Measurements from ENCODE around the gene RNGTT. TPM values are rescaled to one million over a fixed set of nuclear protein-coding genes. Genes with fewer than 3 reads are reported as not detected.

The RNGTT gene
- polyA plus RNA-seq, 1 donor (not counting 4 experiments of a cell fraction or from before 2014, with no cell fraction given), result 9.7 TPM

DNA sequence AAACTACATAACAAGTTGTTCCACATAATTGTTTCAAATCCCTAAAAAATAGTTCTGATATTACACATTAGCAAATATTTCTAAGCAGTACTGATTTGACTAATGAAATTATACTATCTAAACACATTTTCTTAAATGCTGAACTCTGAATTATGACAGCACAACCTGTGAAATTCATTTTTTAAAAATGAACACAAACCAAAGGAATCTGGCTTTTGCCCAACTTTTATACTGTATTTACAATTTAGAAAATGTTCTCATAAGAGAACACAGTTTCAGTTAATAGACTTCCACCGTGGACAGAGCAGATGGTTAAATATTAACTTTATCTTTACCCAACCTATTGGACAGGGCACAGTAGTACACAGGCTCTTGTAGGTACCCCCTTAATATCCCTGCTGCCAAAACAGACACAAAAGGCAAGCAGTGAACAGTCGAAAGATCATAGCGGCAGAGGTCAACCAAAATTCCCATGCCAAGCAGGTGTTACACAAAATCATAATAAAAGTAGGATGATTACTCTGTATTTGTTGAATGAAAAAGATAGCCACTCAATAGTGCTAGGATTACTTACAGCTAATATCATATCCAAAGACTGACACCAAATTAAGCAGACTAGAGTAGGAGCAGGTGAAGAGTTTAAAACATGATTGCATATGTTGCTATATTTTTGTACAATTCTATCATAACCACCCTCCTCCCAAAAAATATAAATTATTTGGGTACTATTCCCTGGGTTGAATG, 122.5 kb downstream of the RNGTT start:
- dilution Hi-C loops (cut with MboI; ENCODE audit: extremely low pct_ligation_motif_present, low sequenced_read_pairs), result no loop called here
- peaks cover 0 to 2% of the 10 kb centered on the region in 2 experiments for H3K36me3 ChIP-seq (ENCODE audit: control insufficient read depth in 2 of 2, extremely low read depth in 1 of 2, insufficient read depth in 2 of 2, low read length in 2 of 2)
- H3K4me2 ChIP-seq (ENCODE audit: control insufficient read depth, extremely low read depth, insufficient read depth, low read depth, low read length), result no peak overlapping the region
- FAIRE-seq (no peak), DNase-seq (ENCODE audit: low read depth, low spot score) (no peak)
- H3K9me1 ChIP-seq (ENCODE audit: control insufficient read depth, extremely low read depth, insufficient read depth, low read length), result no peaks in the 10 kb centered on the region
- no peaks in the 10 kb centered on the region for H4K20me1 ChIP-seq (ENCODE audit: control insufficient read depth, extremely low read depth, insufficient read depth, low read length)
- H3K9ac ChIP-seq (ENCODE audit: control insufficient read depth, extremely low read depth, insufficient read depth, low read length), result no peak overlapping the region
- H2AFZ ChIP-seq (ENCODE audit: control insufficient read depth, low read length), result no peak overlapping the region
- no peaks in the 10 kb centered on the region for H3K79me2 ChIP-seq (ENCODE audit: control insufficient read depth, insufficient read depth, low read length)
- no peak overlapping the region for H3K27ac ChIP-seq (ENCODE audit: control insufficient read depth, insufficient read depth, low read length)
- no peak overlapping the region for H3K4me3 ChIP-seq (ENCODE audit: control insufficient read depth in 2 of 3, extremely low read depth in 1 of 3, insufficient read depth in 2 of 3, low read depth in 1 of 3, low read length in 3 of 3)
- no peaks in the 10 kb centered on the region for H3K27me3 ChIP-seq (ENCODE audit: control insufficient read depth, extremely low read depth, insufficient read depth, low read length)
- no peak for TF ChIP-seq EZH2 (IDR thresholded peaks at IDR 0.05; ENCODE audit: low read length)
- TF ChIP-seq CTCF (optimal IDR thresholded peaks at IDR 0.05 in 1 of 3, IDR thresholded peaks at IDR 0.05 in 1 of 3, conservative IDR thresholded peaks at IDR 0.05 in 1 of 3; ENCODE audit: extremely low read depth in 1 of 3, insufficient read depth in 2 of 3, low read length in 3 of 3), result no peak
- peaks cover 3% of the 10 kb centered on the region for H3K9me3 ChIP-seq (ENCODE audit: control insufficient read depth, low read depth, low read length)
- no peaks in the 10 kb centered on the region for H3K4me1 ChIP-seq (ENCODE audit: control insufficient read depth, extremely low read depth, insufficient read depth, low read length)

DNA sequence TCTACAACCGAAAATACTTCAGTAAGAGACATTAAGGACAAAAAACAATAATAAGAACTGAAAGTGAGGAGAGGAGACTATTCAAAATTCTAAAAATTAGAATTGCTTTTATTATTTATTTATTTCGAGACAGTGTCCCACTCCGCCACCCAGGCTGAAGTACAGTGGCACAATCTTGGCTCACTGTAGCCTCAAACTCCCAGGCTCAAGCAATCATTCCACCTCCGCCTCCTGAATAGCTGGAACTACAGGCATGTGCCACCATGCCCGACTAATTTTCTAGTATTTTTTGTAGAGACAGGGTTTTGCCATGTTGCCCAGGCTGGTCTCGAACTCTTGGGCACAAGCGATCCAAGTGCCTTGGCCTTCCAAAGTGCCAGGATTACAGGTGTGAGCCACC, 123.1 kb downstream of the RNGTT start:
- Histone ChIP-seq H3K27me3 (ENCODE audit: control insufficient read depth, extremely low read depth, insufficient read depth, low read length) (no peaks in the 10 kb centered on the region), H3K9me3 (ENCODE audit: control insufficient read depth, low read depth, low read length) (peaks cover 3% of the 10 kb centered on the region), H3K79me2 (ENCODE audit: control insufficient read depth, insufficient read depth, low read length) (no peaks in the 10 kb centered on the region), H3K4me3 (ENCODE audit: control insufficient read depth in 2 of 3, extremely low read depth in 1 of 3, insufficient read depth in 2 of 3, low read depth in 1 of 3, low read length in 3 of 3) (no peak overlapping the region), H3K36me3 (ENCODE audit: control insufficient read depth in 2 of 2, extremely low read depth in 1 of 2, insufficient read depth in 2 of 2, low read length in 2 of 2) (peaks cover 0 to 2% of the 10 kb centered on the region in 2 experiments), H3K9me1 (ENCODE audit: control insufficient read depth, extremely low read depth, insufficient read depth, low read length) (no peaks in the 10 kb centered on the region), H3K4me2 (ENCODE audit: control insufficient read depth, extremely low read depth, insufficient read depth, low read depth, low read length) (no peak overlapping the region), H3K27ac (ENCODE audit: control insufficient read depth, insufficient read depth, low read length) (no peak overlapping the region), H3K4me1 (ENCODE audit: control insufficient read depth, extremely low read depth, insufficient read depth, low read length) (no peaks in the 10 kb centered on the region), H3K9ac (ENCODE audit: control insufficient read depth, extremely low read depth, insufficient read depth, low read length) (no peak overlapping the region), H4K20me1 (ENCODE audit: control insufficient read depth, extremely low read depth, insufficient read depth, low read length) (no peaks in the 10 kb centered on the region), H2AFZ (ENCODE audit: control insufficient read depth, low read length) (no peak overlapping the region)
- TF ChIP-seq EZH2 (IDR thresholded peaks at IDR 0.05; ENCODE audit: low read length), result no peak
- no peak for TF ChIP-seq CTCF (optimal IDR thresholded peaks at IDR 0.05 in 1 of 3, IDR thresholded peaks at IDR 0.05 in 1 of 3, conservative IDR thresholded peaks at IDR 0.05 in 1 of 3; ENCODE audit: extremely low read depth in 1 of 3, insufficient read depth in 2 of 3, low read length in 3 of 3)
- FAIRE-seq (no peak), DNase-seq (ENCODE audit: low read depth, low spot score) (no peak)
- dilution Hi-C loops (cut with MboI; ENCODE audit: extremely low pct_ligation_motif_present, low sequenced_read_pairs), result no loop called here
